K562 (cell line): ENCODE results near the gene LCN15. TPM values are rescaled to one million over a fixed set of nuclear protein-coding genes. Genes with fewer than 3 reads are reported as not detected.

ENCODE experiments used
- ATAC-seq: fragments of 200-7000 bp; cut with Tn5 transposase; 3 replicates; pipeline ENCODE4 v1.9.1; 2020; ENCODE audit warnings: moderate library complexity
- BruUV-seq: library from RNA; stranded (reverse); fragments of 400-500 nt; replicated peaks from 2 replicates; lab custom pipeline; 2021; lab: Mats Ljungman, UMichigan
- CTCF ChIA-PET: fragments of 300-600 bp; formaldehyde crosslinking; extraction: SDS; loops from one replicate; lab custom pipeline; 2021; ENCODE audit warnings: low intra/inter-chr PET ratio; lab: Yijun Ruan, JAX
- POLR2A ChIA-PET: fragments of 300-600, 350-650 bp; sonication (Branson Sonifier 250); formaldehyde crosslinking; extraction: SDS; loops from one replicate; lab custom pipeline; 2021; ENCODE audit warnings: antibody characterized with exemption, inconsistent platforms; lab: Yijun Ruan, JAX
- DNase-seq, 4 experiments: peaks; one replicate each; pipeline versions ENCODE4 v3.0.0 to v3.0.0-alpha.2; 2011 to 2018; ENCODE audit warnings: low spot score in 3 of 4, mixed read lengths in 3 of 4; ENCODE audit errors: extremely low read depth in 1 of 4
- FAIRE-seq: peaks from 2 replicates; lab custom pipeline; 2011; peaks lifted over from hg19 to GRCh38; lab: Jason Lieb, UNC
- H2AFZ ChIP-seq: 2 replicates; pipeline ENCODE4 v1.6.0; 2011; ENCODE audit warnings: low read depth, low read length, control low read depth, inconsistent platforms
- H3K27ac ChIP-seq: fragments of 200-600 bp; 3 replicates; pipeline ENCODE4 v1.8.0; 2011; ENCODE audit warnings: low read depth, mild to moderate bottlenecking, control low read depth, inconsistent platforms, low read length, moderate library complexity, mixed read lengths; ENCODE audit errors: extremely low read depth
- H3K27me3 ChIP-seq, 2 experiments: fragments of 300-600 bp in 1 of 2; 2 replicates in 1 of 2; 3 replicates in 1 of 2; pipeline versions ENCODE4 v1.6.0 to v1.8.0; 2011; ENCODE audit warnings: inconsistent platforms in 2 of 2, low read length in 2 of 2, mild to moderate bottlenecking in 1 of 2, mixed read lengths in 1 of 2, moderate library complexity in 1 of 2; ENCODE audit not compliant: control insufficient read depth in 2 of 2, insufficient read depth in 2 of 2
- H3K36me3 ChIP-seq: fragments of 300-600 bp; 3 replicates; pipeline ENCODE4 v1.8.0; 2011; ENCODE audit warnings: mild to moderate bottlenecking, low read length, inconsistent platforms; ENCODE audit not compliant: control insufficient read depth, insufficient read depth
- H3K4me1 ChIP-seq, 2 experiments: fragments of 200-600 bp in 1 of 2; replicated peaks in 1 of 2; 2 replicates in 1 of 2; 3 replicates in 1 of 2; pipeline versions ENCODE4 v1.5.1 to v1.8.0; 2011; ENCODE audit warnings: inconsistent platforms in 2 of 2, low read length in 2 of 2, mild to moderate bottlenecking in 1 of 2, mixed read lengths in 1 of 2, moderate library complexity in 1 of 2; ENCODE audit not compliant: control insufficient read depth in 2 of 2, insufficient read depth in 2 of 2
- H3K4me2 ChIP-seq: 2 replicates; pipeline ENCODE4 v1.6.1; 2011; ENCODE audit warnings: low read length, control low read depth, inconsistent platforms, mixed read lengths; ENCODE audit not compliant: insufficient read depth
- H3K4me3 ChIP-seq: fragments of 200-600 bp; sonication (generic), shearing (Covaris generic); 2 replicates; pipeline ENCODE4 v1.5.1; 2016; ENCODE audit warnings: control low read depth, inconsistent platforms
- H3K79me2 ChIP-seq: fragments of 200-600 bp; 3 replicates; pipeline ENCODE4 v1.8.0; 2011; ENCODE audit warnings: low read length, inconsistent platforms; ENCODE audit not compliant: control insufficient read depth, insufficient read depth
- H3K9ac ChIP-seq, 2 experiments: 2 replicates each; pipeline versions ENCODE4 v1.6.0 to v1.6.1; 2011; ENCODE audit warnings: low read depth in 2 of 2, low read length in 2 of 2, control low read depth in 1 of 2, inconsistent platforms in 1 of 2, mild to moderate bottlenecking in 1 of 2, mixed read lengths in 1 of 2; ENCODE audit not compliant: insufficient read depth in 1 of 2
- H3K9me1 ChIP-seq: one replicate; pipeline ENCODE4 v1.6.0; 2011; ENCODE audit warnings: inconsistent platforms, mild to moderate bottlenecking, low read length, moderate library complexity; ENCODE audit not compliant: control insufficient read depth, insufficient read depth
- H3K9me3 ChIP-seq: replicated peaks from 2 replicates; pipeline ENCODE4 v1.5.1; 2011; ENCODE audit warnings: low read depth, low read length, inconsistent platforms; ENCODE audit not compliant: control insufficient read depth, insufficient read depth
- H4K20me1 ChIP-seq: replicated peaks from 2 replicates; pipeline ENCODE4 v1.6.1; 2011; ENCODE audit warnings: low read length, inconsistent platforms, mixed read lengths; ENCODE audit not compliant: control insufficient read depth, insufficient read depth
- DACH1 ChIP-seq: fragments of 450-650 bp; IDR thresholded peaks from 2 replicates; pipeline ENCODE4 v1.6.1; 2018; ENCODE audit not compliant: partially characterized antibody
- HIVEP1 ChIP-seq: fragments of 250-450 bp; sonication (Bioruptor Pico); IDR thresholded peaks from 2 replicates; pipeline ENCODE4 v1.4.0; 2020; ENCODE audit warnings: mild to moderate bottlenecking
- ILK ChIP-seq: fragments of 450-650 bp; IDR thresholded peaks from 2 replicates; pipeline ENCODE4 v1.6.1; 2016; ENCODE audit warnings: missing genetic modification characterization, low read depth, mild to moderate bottlenecking, missing compliant biosample characterization, moderate library complexity, borderline replicate concordance
- LEF1 ChIP-seq: fragments of 450-650 bp; IDR thresholded peaks from 2 replicates; pipeline ENCODE4 v1.6.1; 2016; ENCODE audit warnings: mild to moderate bottlenecking
- MYC ChIP-seq, 2 experiments: fragments of 250-450 bp in 1 of 2; sonication (Bioruptor Pico) in 1 of 2; IDR thresholded peaks; 2 replicates each; pipeline versions ENCODE4 v1.5.1 to v1.6.1; 2012 to 2021; ENCODE audit warnings: low read depth in 2 of 2, borderline replicate concordance in 1 of 2, improper control_type of control experiment in 1 of 2, low read length in 1 of 2, mild to moderate bottlenecking in 1 of 2, moderate library complexity in 1 of 2
- PREB ChIP-seq: sonication (generic); formaldehyde crosslinking; IDR thresholded peaks from 2 replicates; pipeline ENCODE4 v1.8.1; 2023; ENCODE audit warnings: mild to moderate bottlenecking, missing genetic modification reagents
- RNF219 ChIP-seq: fragments of 250-450 bp; sonication (Bioruptor Pico); IDR thresholded peaks from 2 replicates; pipeline ENCODE4 v1.5.0; 2022; ENCODE audit warnings: mild to moderate bottlenecking
- SETDB1 ChIP-seq: IDR thresholded peaks from one replicate; pipeline ENCODE4 v1.6.1; 2012; ENCODE audit warnings: low read length, control low read depth, inconsistent platforms
- ZBTB40 ChIP-seq, 2 experiments: fragments of 450-650 bp in 1 of 2; sonication (generic) in 1 of 2; formaldehyde crosslinking in 1 of 2; IDR thresholded peaks; 2 replicates each; pipeline versions ENCODE4 v1.7.1 to v1.9.0; 2016 to 2022; ENCODE audit warnings: inconsistent platforms in 1 of 2, mild to moderate bottlenecking in 1 of 2, missing genetic modification reagents in 1 of 2
- WGBS: fragments of 100-300 bp; shearing (Covaris generic); methylation state at CpG from one replicate; pipeline ENCODE4 v1.1.6; 2016; ENCODE audit warnings: low coverage, mixed read lengths; ENCODE audit not compliant: insufficient coverage; ENCODE audit errors: missing lambda C conversion rate; 5-methylcytosine and 5-hydroxymethylcytosine counted together
- in situ Hi-C: fragments of 300-500 bp; cut with MboI; formaldehyde crosslinking; loops from 4 replicates; pipeline ENCODE4 v1.15.0; 2018; ENCODE audit warnings: inconsistent platforms, mixed read lengths
- intact Hi-C: fragments of 100-400 bp; cut with micrococcal nuclease; formaldehyde crosslinking; loops from 2 replicates; pipeline ENCODE4 v1.14.2; 2022
- polyA plus RNA-seq, 8 experiments: library from polyadenylated mRNA; depleted of rRNA in 4 of 8; stranded (reverse) in 5 of 8; unstranded in 3 of 8; fragments of >200 nt; fragmentation: Nextera tagmentation in 2 of 8; fragmentation: Illumina TruSeq in 1 of 8; extraction: Ambion mirVana in 2 of 8; extraction: Trizol in 1 of 8; gene quantifications; 2 replicates each; pipeline versions ENCODE4 v1.2.1 to v1.2.3, GENCODE V29; 2011 to 2014; ENCODE audit warnings: inconsistent platforms in 1 of 8, missing spikeins in 1 of 8
- total RNA-seq, 7 experiments: library from RNA; depleted of rRNA in 6 of 7; stranded (reverse); fragments of >200 nt in 6 of 7; fragmentation: Illumina TruSeq in 2 of 7; extraction: Trizol in 2 of 7; gene quantifications; 2 replicates each; pipeline versions ENCODE4 v1.2.1 to v1.2.3, GENCODE V29; 2011 to 2021; ENCODE audit warnings: low replicate concordance in 1 of 7

LCN15 gene
- total and polyA plus RNA-seq, 9 of the 15 experiments (the other 6 are each of a cell fraction or from before 2014, with no cell fraction given) = 0.66 TPM; not detected in 8

- CTCF ChIA-PET = no interaction called here
- H3K4me2 ChIP-seq = no peak overlapping the region
- H2AFZ ChIP-seq = peak overlapping the region; percentile 72
- no peaks in the 10 kb centered on the region for H3K79me2 ChIP-seq
- FAIRE-seq = no peak
- 53% methylated on average over 13 of the region's 14 CpGs for WGBS
- ATAC-seq = no peak
- H3K9me1 ChIP-seq = no peaks in the 10 kb centered on the region
- peaks cover 11% of the 10 kb centered on the region for H3K9me3 ChIP-seq
- no peak for TF ChIP-seq SETDB1
- TF ChIP-seq HIVEP1 (CRISPR knock-in tag) = no peak
- no peak for TF ChIP-seq ZBTB40 (IDR thresholded peaks at IDR 0.05)
- TF ChIP-seq ZBTB40 (CRISPR knock-in tag; IDR thresholded peaks at IDR 0.05) = no peak
- TF ChIP-seq RNF219 (CRISPR knock-in tag) = no peak
- TF ChIP-seq MYC (IDR thresholded peaks at IDR 0.05; ENCODE audit: low read depth, low read length) = no peak
- TF ChIP-seq MYC (CRISPR knock-in tag; IDR thresholded peaks at IDR 0.05; ENCODE audit: borderline replicate concordance, low read depth) = no peak
- no peak for TF ChIP-seq LEF1
- TF ChIP-seq ILK (tag) = no peak
- no peak for TF ChIP-seq DACH1
- TF ChIP-seq PREB (CRISPR knock-in tag) = no peak
- in situ Hi-C loops (loop anchor here (25.0 kb wide), 1 partner anchor 460 kb away; the partner anchor contains the start of genes CYSRT1, RNF224, SLC34A3 and TUBB4B), intact Hi-C loops (no loop called here)
- peak overlapping the region; percentile 15 to 17; a peak in 2 of 4 replicates for H3K9ac ChIP-seq
- H3K27ac ChIP-seq = no peak overlapping the region
- DNase-seq = no peak
- no peaks in the 10 kb centered on the region for H3K27me3 ChIP-seq
- H3K36me3 ChIP-seq = no peaks in the 10 kb centered on the region
- POLR2A ChIA-PET = interaction anchor here (1.0 to 1.4 kb wide), 3 partner anchors 11 to 47 kb away, joined by 3 to 5 read pairs (median 4); no protein-coding TSS in a partner anchor
- no peaks in the 10 kb centered on the region for H4K20me1 ChIP-seq
- no peak overlapping the region for H3K4me3 ChIP-seq
- no TSS peak for BruUV-seq
- H3K4me1 ChIP-seq = peaks cover 14 to 15% of the 10 kb centered on the region in 2 experiments; a peak in 3 of 5 replicates
Observed at GRCh38 chr9:136777359-136777758, 13.0 kb upstream of the LCN15 start.
